Measurements from ENCODE around the gene SGCD. TPM values are rescaled to one million over a fixed set of nuclear protein-coding genes. Genes with fewer than 3 reads are reported as not detected.

The SGCD gene
- total and polyA plus RNA-seq, 2 of the 4 experiments (the other 2 are of a cell fraction): 5.8 to 10.6 TPM

GRCh38 chr5:156438076-156438475 is 111.1 kb downstream of the SGCD start:
- Histone ChIP-seq H3K9me3 (ENCODE audit: control insufficient read depth, insufficient read depth, low read length) (no peaks in the 10 kb centered on the region), H2BK120ac (ENCODE audit: low read depth, low read length) (no peak overlapping the region), H3K9ac (ENCODE audit: low read depth, low read length) (no peak overlapping the region), H3K14ac (replicated peaks; ENCODE audit: low read depth, low read length) (no peak overlapping the region), H3K79me1 (ENCODE audit: low read depth in 1 of 2, low read length in 2 of 2) (peaks cover 0 to 2% of the 10 kb centered on the region in 2 experiments; a peak in 1 of 4 replicates), H2BK5ac (ENCODE audit: low read depth, low read length, poor library complexity, severe bottlenecking) (no peak overlapping the region), H3K56ac (ENCODE audit: extremely low read depth, insufficient read depth, low read length) (no peak overlapping the region), H3K4me2 (ENCODE audit: low read depth, low read length) (no peak overlapping the region), H3K27me3 (ENCODE audit: control insufficient read depth, insufficient read depth, low read length) (no peaks in the 10 kb centered on the region), H3K36me3 (ENCODE audit: control insufficient read depth, insufficient read depth, low read length) (no peaks in the 10 kb centered on the region), H4K8ac (ENCODE audit: low read depth in 2 of 2, low read length in 2 of 2) (no peak overlapping the region), H2AFZ (replicated peaks; ENCODE audit: low read length, poor library complexity) (no peak overlapping the region), H4K20me1 (ENCODE audit: insufficient read depth, low read length) (no peaks in the 10 kb centered on the region), H3K9me1 (ENCODE audit: insufficient read depth, low read length) (no peaks in the 10 kb centered on the region), H3K23ac (ENCODE audit: low read depth, low read length) (no peak overlapping the region), H3K4ac (ENCODE audit: low read depth, low read length) (no peak overlapping the region), H2AK5ac (ENCODE audit: low read depth, low read length) (no peak overlapping the region), H4K5ac (ENCODE audit: low read depth, low read length) (no peak overlapping the region), H2BK20ac (ENCODE audit: low read depth, low read length) (no peak overlapping the region), H2BK15ac (ENCODE audit: low read depth, low read length) (no peak overlapping the region), H3K4me3 (ENCODE audit: insufficient read depth, low read depth, low read length) (no peak overlapping the region), H4K91ac (ENCODE audit: insufficient read depth, low read depth, low read length) (no peak overlapping the region), H3K27ac (ENCODE audit: insufficient read depth, low read length) (no peak overlapping the region), H2AK9ac (replicated peaks; ENCODE audit: low read depth, low read length, poor library complexity) (no peak overlapping the region), H3K18ac (ENCODE audit: low read depth, low read length) (no peak overlapping the region), H3K4me1 (ENCODE audit: control insufficient read depth, insufficient read depth, low read length) (no peaks in the 10 kb centered on the region)
- ChIA-PET CTCF (interaction anchor here (0.6 kb wide), 1 partner anchor 27 kb away, joined by 3 read pairs; no protein-coding TSS in a partner anchor), POLR2A (ENCODE audit: unreplicated experiment) (no interaction called here)
- DNase-seq (no peak), ATAC-seq (ENCODE audit: low read depth) (no peak)
- intact Hi-C loops (cut with micrococcal nuclease): no loop called here
- BruUV-seq (replicated peaks): no TSS peak
- dilution Hi-C loops (cut with HindIII; ENCODE audit: low sequenced_read_pairs, unreplicated experiment): no loop called here
- TF ChIP-seq SMC3 (IDR thresholded peaks at IDR 0.05; ENCODE audit: low read depth, low read length): no peak
- TF ChIP-seq FOS (IDR thresholded peaks at IDR 0.05; ENCODE audit: low read depth, low read length): no peak
- no peak for TF ChIP-seq RCOR1 (IDR thresholded peaks at IDR 0.05; ENCODE audit: insufficient replicate concordance, low read length)
- in situ Hi-C loops (cut with MboI; ENCODE audit: low sequenced_read_pairs): no loop called here
- WGBS, 2 experiments (ENCODE audit: extremely low coverage in 2 of 2, insufficient read length in 1 of 2): 86% methylated on average over 1 of the region's 3 CpGs; no CpG with 5 or more reads in 1 of the 2 experiments

Measured in IMR-90 (cell line).